Ectodermal cell (in vitro differentiated cells): Measurements from ENCODE around the gene DACH1.
A peak's percentile ranks its signal among the peaks of the same experiment; 100 is the strongest.

Experiments
- H3K27ac ChIP-seq: 2 replicates; pipeline ENCODE4 v1.7.0; 2013; ENCODE audit warnings: mild to moderate bottlenecking, low read depth, low read length; ENCODE audit not compliant: insufficient read depth, poor library complexity, severe bottlenecking
- H3K27me3 ChIP-seq: 2 replicates; pipeline ENCODE4 v1.7.0; 2013; ENCODE audit warnings: mild to moderate bottlenecking, low read length; ENCODE audit not compliant: insufficient read depth, control insufficient read depth, poor library complexity, severe bottlenecking
- H3K36me3 ChIP-seq: one replicate; pipeline ENCODE4 v1.7.0; 2013; ENCODE audit warnings: low read length; ENCODE audit not compliant: control insufficient read depth, insufficient read depth
- H3K4me1 ChIP-seq: one replicate; pipeline ENCODE4 v1.7.0; 2013; ENCODE audit warnings: low read length; ENCODE audit not compliant: control insufficient read depth, insufficient read depth
- H3K4me3 ChIP-seq: 2 replicates; pipeline ENCODE4 v1.7.0; 2013; ENCODE audit warnings: low read depth, low read length, control low read depth; ENCODE audit not compliant: insufficient read depth
- H3K9me3 ChIP-seq: 2 replicates; pipeline ENCODE4 v1.7.0; 2013; ENCODE audit warnings: mild to moderate bottlenecking, low read length, moderate library complexity; ENCODE audit not compliant: control insufficient read depth
- WGBS, 2 experiments: methylation state at CpG; one replicate each; pipeline ENCODE4 v1.1.7; 2013; ENCODE audit warnings: missing lambda C conversion rate in 2 of 2; 5-methylcytosine and 5-hydroxymethylcytosine counted together

DACH1 gene

GRCh38 chr13:71866335-71867130, 471 bp downstream of the DACH1 start:
- H3K27ac ChIP-seq, result peak overlapping the region; percentile 18
- WGBS, 2 experiments, result 1% methylated on average over 77 of the region's 77 CpGs
- no peaks in the 10 kb centered on the region for H3K36me3 ChIP-seq
- H3K4me3 ChIP-seq, result peak overlapping the region; percentile 87
- no peaks in the 10 kb centered on the region for H3K9me3 ChIP-seq
- peaks cover 39% of the 10 kb centered on the region for H3K27me3 ChIP-seq
- H3K4me1 ChIP-seq, result peaks cover 10% of the 10 kb centered on the region

GRCh38 chr13:71865874-71866334, 1.1 kb downstream of the DACH1 start:
- peaks cover 39% of the 10 kb centered on the region for H3K27me3 ChIP-seq
- H3K4me1 ChIP-seq, result peaks cover 10% of the 10 kb centered on the region
- peak overlapping the region; percentile 87 for H3K4me3 ChIP-seq
- H3K27ac ChIP-seq, result peak overlapping the region; percentile 19
- no peaks in the 10 kb centered on the region for H3K9me3 ChIP-seq
- 0% methylated on average over 21 of the region's 21 CpGs for WGBS, 2 experiments
- no peaks in the 10 kb centered on the region for H3K36me3 ChIP-seq

- Histone ChIP-seq H3K36me3 (no peaks in the 10 kb centered on the region), H3K27me3 (peaks cover 39% of the 10 kb centered on the region), H3K9me3 (no peaks in the 10 kb centered on the region), H3K27ac (peak overlapping the region; percentile 58), H3K4me1 (peaks cover 10% of the 10 kb centered on the region), H3K4me3 (peak overlapping the region; percentile 87)
- 0% methylated on average over 88 of the region's 88 CpGs for WGBS, 2 experiments
Observed at GRCh38 chr13:71864986-71865873, 1.8 kb downstream of the DACH1 start.

GRCh38 chr13:71864094-71864985, 2.7 kb downstream of the DACH1 start:
- Histone ChIP-seq H3K36me3 (no peaks in the 10 kb centered on the region), H3K4me1 (peaks cover 8% of the 10 kb centered on the region), H3K27ac (no peak overlapping the region), H3K27me3 (peaks cover 39% of the 10 kb centered on the region), H3K9me3 (no peaks in the 10 kb centered on the region), H3K4me3 (peak overlapping the region; percentile 87)
- WGBS, 2 experiments, result 5 to 6% methylated on average over 39 of the region's 39 CpGs

- H3K4me1 ChIP-seq, result peaks cover 4% of the 10 kb centered on the region
- WGBS, 2 experiments, result 82 to 92% methylated on average over 2 of the region's 4 CpGs
- H3K4me3 ChIP-seq, result peak overlapping the region; percentile 87
- no peaks in the 10 kb centered on the region for H3K36me3 ChIP-seq
- peaks cover 29% of the 10 kb centered on the region for H3K27me3 ChIP-seq
- H3K27ac ChIP-seq, result no peak overlapping the region
- H3K9me3 ChIP-seq, result no peaks in the 10 kb centered on the region
Observed at GRCh38 chr13:71863254-71863865, 3.6 kb downstream of the DACH1 start.

- Histone ChIP-seq H3K4me1 (no peaks in the 10 kb centered on the region), H3K4me3 (no peak overlapping the region), H3K27ac (no peak overlapping the region), H3K36me3 (no peaks in the 10 kb centered on the region), H3K9me3 (no peaks in the 10 kb centered on the region), H3K27me3 (peaks cover 21% of the 10 kb centered on the region)
- 89 to 97% methylated on average over 1 to 2 of the region's 2 CpGs for WGBS, 2 experiments
Observed at GRCh38 chr13:71862459-71862943, 4.5 kb downstream of the DACH1 start.

GRCh38 chr13:71861769-71862458, 5.1 kb downstream of the DACH1 start:
- Histone ChIP-seq H3K4me3 (no peak overlapping the region), H3K4me1 (no peaks in the 10 kb centered on the region), H3K27me3 (peaks cover 19% of the 10 kb centered on the region), H3K36me3 (no peaks in the 10 kb centered on the region), H3K27ac (no peak overlapping the region), H3K9me3 (no peaks in the 10 kb centered on the region)
- WGBS, 2 experiments, result 80% methylated on average over 1 of the region's 2 CpGs; no CpG with 5 or more reads in 1 of the 2 experiments

GRCh38 chr13:71860547-71861138, 6.4 kb downstream of the DACH1 start:
- 90 to 95% methylated on average over 2 to 3 of the region's 3 CpGs for WGBS, 2 experiments
- Histone ChIP-seq H3K27ac (no peak overlapping the region), H3K27me3 (peaks cover 15% of the 10 kb centered on the region), H3K4me3 (no peak overlapping the region), H3K4me1 (no peaks in the 10 kb centered on the region), H3K36me3 (no peaks in the 10 kb centered on the region), H3K9me3 (no peaks in the 10 kb centered on the region)
